Activated effector memory CD4-positive, alpha-beta T cell treated with Interleukin-2 at 50 U/mL for 16 hours (primary cell): Measurements from ENCODE around the gene OR6S1.
"Not testable (repeated sequence)": the region's sequence is repeated elsewhere in the genome, so short reads cannot be mapped to it uniquely, and the experiment has no call there.

ENCODE experiments used
- DNase-seq: peaks from one replicate; pipeline ENCODE4 v3.0.0-alpha.2; 2020

OR6S1 gene

DNA sequence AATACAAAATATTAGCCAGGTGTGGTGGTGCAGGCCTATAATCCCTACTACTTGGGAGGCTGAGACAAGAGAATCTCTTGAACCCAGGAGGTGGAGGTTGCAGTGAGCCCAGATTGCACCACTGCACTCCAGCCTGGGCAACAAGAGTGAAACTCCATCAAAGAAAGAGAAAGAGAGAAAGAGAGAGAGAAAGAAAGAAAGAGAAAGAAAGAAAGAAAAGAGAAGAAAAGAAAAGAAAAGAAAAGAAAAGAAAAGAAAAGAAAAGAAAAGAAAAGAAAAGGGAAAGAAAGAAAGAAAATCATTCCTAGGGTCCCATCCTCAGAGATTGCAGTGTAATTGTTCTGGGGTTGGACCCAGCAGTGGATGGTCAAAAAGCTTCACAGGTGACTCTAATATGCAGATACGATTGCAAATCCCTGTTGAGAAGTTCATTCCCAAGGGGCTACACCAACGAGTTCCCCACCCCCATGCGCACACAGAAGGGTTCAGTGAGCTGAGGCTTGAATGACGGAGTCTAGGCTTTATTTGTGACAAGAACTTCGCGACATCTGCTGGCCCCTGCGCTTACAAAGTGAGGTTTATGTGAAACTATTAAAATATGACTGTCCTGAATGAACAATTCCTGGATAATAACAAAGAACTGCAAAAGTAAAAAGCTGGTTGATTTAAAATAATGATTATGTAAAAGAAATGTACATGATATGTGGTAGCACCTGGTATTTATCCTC is 32.9 kb downstream of the OR6S1 start:
- DNase-seq, result no peak

DNA sequence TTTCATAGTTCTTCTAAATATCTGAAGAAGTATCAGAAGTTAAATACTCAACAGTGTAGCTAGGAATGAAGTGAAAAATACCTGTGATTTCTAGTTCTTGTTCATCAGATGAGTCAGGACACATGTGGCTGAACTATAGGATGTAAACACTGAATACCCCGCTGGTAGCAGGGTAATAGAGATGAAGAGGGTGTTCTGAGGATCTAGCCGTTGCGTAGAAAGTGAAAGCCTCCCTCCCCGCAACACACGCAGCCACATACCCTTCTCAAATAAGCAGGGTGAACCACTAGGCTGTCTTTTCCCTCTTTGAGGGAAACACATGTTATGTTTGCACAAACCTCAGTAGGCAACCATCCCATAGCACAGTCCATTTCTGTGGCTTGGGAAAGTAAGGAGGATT is 33.9 kb downstream of the OR6S1 start:
- DNase-seq, result no peak

DNA sequence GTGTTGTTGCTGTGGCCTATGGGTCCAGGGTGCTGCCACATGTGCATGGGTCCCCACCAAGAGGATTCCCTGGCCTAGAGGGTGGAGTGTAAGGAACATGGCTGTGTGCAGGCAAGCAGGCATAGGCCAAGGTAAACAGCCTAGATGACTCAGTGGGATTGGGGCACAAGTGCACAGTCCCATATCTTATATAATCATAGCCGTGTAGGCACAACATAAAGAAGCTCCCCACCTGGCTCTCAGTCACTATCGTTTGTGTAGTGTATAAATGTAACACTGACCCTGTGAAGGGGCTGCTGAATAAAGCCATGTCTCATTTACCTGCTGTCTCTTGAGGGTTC is 34.6 kb downstream of the OR6S1 start:
- no peak for DNase-seq

DNA sequence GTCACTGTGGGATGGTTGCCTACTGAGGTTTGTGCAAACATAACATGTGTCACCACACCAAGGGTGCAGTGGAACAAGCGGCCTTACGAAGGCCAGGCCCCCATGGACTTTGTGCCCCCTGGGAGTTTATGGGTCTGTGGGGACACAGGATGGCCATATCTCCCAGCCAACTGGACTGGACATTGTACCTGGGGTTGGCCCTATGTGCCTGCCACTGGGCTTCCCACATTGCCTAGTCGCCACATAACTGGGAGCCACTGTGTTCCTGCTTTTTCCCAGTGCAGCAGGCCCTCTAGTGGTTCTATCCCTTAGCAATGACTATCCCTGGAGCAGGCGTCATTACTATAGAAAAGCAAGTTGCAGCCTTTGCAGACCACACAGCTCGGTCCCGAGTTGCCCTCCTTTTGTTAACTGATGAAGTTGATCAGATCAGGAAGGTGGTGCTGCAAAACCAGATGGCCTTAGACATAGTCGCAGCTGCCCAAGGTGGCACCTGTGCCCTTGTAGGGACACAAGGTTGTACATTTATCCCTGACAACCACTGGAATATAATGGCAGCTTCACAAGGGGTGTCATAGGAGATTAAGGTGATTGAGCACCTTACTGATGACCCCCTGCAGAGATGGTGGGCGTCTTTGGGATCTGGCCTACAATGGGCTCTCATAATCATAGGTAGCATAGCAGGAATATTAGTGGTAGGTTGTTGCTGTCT is 35.1 kb downstream of the OR6S1 start:
- DNase-seq, result no peak

DNA sequence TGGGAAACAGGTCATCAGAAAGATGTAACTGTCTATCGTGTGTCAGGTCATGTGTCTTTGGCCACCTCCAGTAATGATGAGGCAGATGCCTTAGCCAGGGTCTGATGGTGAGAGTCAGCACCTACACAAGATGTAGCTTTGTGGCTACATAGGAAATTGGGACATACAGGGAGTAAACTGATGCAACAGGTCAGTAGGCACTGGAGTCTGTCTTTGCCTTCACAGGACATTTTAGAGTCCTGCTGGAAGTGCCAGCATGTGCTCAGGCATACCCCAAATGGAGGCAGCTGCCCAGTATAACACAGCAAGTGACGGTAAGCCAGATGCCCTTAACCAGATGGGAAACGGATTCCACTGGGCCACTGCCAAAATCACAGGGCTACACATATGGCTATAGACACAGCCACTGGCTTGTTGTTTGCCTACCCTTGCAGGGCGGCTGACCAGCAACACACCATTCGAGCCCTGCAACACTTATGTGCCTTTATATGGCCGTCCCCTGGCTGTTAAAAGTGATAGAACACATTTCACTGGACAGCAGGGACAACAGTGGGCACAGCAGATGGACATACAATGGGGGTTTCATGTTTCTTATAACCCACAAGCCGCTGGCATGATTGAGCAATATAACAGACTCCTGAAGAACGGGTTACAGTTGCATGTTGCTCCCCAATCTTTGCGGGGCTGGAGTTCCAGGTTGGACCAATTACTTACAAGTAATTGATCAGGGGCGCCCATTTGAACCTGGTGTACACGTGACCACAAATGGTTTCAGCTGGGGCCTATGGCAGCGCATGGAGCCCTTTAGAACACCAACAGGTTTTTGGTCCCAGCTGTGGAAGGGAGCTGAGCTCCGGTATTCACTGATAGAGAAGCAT is 37.4 kb downstream of the OR6S1 start:
- no peak for DNase-seq

DNA sequence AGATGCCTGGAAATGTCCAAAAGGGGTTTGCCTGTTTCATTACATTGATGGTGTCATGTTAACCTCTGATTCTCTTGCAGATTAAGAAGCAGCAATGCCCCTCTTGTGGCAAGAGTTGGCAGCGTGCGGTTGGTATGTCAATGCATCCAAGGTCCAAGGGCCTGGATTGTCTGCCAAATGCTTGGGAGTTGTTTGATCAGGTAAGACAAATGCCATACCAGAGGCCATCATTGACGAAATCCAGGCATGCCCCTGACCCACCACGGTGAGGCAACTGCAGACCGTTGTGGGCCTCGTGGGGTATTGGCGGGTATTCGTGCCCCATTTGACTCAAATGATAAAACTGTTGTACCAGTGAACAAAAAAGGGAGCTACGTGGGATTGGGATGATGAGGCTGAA is 38.9 kb downstream of the OR6S1 start:
- no peak for DNase-seq

DNA sequence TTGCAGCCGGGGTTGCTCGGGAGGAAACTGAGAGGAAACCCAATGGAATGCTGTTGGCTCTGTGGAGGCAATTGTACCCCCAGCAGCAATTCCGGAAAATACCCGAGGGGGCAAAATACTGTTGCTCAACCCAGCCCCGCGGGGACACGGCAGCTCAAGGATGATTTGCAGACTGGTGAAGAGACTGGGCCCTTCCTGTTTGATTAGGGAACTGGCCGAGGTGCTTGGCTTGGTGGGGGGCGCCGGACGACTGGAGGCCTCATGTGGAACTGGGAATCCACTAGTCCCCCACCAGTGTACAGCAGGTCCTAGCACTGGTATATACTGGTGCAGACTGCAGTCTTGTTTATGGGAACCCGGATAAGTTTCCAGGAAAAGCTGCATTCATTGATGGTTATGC is 40.0 kb downstream of the OR6S1 start:
- DNase-seq, result no peak

DNA sequence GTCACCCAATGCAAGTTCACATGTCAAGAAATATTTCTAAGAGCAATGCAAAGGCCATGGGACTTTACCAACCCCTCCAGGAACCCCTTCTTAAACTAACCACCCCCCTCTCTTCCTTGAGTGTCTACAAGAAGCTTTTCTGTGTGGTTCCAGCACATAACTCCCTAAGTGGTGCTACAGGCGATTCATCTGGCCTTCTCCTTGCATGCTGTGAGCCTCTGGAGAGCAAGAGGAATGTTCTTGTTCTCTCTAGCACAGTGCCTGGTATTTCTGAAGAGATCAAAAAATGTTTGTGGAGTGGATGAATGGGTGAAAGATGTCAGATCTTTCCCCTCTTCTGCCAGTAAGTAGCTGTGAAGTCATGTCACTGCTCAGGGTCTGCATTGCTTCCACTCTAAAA is 44.4 kb downstream of the OR6S1 start:
- no peak for DNase-seq

DNA sequence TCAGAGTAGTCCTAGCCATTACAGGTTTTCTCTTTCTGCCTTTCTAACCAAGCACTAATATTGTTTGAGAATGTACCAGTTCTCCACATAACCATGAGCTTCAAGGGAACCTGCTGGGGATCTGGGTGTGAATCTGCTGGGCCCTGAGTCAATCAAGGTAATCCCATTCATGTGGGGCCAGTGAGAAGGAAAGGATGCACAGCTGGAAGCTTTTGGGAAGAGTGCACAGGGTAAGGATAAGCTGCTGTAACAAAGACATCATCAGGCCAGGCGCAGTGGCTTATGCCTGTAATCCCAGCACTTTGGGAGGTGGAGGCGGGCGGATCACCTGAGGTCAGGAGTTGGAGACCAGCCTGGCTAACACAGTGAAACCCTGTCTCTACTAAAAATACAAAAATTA is 45.8 kb downstream of the OR6S1 start:
- not testable (repeated sequence) for DNase-seq

DNA sequence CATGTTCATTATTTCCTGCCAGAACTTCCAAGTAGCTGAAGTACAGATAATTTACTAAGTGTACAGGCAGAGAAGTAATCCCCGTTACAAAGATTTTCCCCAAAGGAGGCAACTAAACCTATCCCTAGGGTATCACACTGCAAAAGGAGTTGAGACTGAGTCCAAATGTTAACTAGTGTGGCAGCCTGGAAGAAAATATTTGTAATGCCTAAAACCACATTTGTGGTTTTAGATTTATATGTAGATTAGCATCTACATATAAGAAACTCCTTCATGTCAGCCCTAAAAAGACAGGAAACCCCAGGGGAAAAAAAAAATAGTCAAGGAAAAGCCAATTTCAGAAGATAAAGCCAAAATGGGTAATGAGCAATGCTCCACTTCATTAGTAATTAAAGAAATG is 48.9 kb downstream of the OR6S1 start:
- DNase-seq, result no peak

DNA sequence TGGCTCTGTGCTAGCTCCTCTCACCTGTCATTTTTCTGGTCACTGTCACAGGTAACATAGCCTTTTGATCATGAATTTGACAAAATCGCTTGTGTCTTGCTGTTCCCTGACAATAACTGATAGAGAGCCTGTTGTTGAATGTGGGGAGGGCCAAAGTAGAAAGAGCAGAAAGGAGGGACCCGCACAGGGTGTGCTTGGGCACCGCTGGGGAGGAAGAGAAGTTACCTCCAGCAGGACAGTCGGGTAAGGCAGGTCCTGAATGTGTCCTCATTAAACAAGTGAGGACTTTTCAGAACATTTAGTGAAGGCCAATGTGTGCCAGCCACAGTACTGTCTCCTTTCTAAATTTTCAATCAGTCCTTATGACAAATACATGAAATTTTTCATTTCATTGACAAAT is 50.3 kb downstream of the OR6S1 start, which contains the start of gene RNASE12:
Gene RNASE12 (minus strand): TSS at position 142 of the 400 bp plus-strand sequence. CDS start 653 bp downstream, outside the sequence.
- DNase-seq, result no peak
